HL-60 (cell line): ENCODE results near the gene SLC8B1.

ENCODE experiments used
- POLR2AphosphoS5 ChIP-seq: IDR thresholded peaks from 2 replicates; pipeline ENCODE4 v1.6.1; 2012; ENCODE audit warnings: low read depth
- TF ChIP-seq, protein P1 (sequence below): IDR thresholded peaks from one replicate; pipeline ENCODE4 v1.5.1; 2011; ENCODE audit warnings: low read length, control low read depth, inconsistent platforms; ENCODE audit not compliant: insufficient read depth
- TF ChIP-seq, protein P2 (sequence below): IDR thresholded peaks from 2 replicates; pipeline ENCODE4 v1.6.1; 2012; ENCODE audit warnings: low read depth; ENCODE audit not compliant: insufficient replicate concordance

DNA sequence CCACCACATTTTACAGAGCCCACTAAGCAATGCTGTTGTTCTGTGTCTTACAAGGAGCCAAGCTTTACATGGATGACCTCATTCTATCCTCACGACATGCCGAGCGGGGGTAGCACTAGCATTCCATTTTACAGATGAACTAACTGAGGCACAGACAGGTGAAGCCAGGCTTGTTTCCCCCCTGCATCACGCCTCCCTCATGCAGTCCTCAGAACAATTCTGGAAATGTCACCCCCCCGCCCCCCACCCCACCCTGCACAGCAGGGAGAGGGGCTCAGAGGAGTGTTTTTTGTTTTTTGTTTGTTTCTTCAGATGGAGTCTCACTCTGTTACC lies 1.5 kb downstream of the SLC8B1 start:
- TF ChIP-seq, protein P1, sequence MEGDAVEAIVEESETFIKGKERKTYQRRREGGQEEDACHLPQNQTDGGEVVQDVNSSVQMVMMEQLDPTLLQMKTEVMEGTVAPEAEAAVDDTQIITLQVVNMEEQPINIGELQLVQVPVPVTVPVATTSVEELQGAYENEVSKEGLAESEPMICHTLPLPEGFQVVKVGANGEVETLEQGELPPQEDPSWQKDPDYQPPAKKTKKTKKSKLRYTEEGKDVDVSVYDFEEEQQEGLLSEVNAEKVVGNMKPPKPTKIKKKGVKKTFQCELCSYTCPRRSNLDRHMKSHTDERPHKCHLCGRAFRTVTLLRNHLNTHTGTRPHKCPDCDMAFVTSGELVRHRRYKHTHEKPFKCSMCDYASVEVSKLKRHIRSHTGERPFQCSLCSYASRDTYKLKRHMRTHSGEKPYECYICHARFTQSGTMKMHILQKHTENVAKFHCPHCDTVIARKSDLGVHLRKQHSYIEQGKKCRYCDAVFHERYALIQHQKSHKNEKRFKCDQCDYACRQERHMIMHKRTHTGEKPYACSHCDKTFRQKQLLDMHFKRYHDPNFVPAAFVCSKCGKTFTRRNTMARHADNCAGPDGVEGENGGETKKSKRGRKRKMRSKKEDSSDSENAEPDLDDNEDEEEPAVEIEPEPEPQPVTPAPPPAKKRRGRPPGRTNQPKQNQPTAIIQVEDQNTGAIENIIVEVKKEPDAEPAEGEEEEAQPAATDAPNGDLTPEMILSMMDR = no peak
- TF ChIP-seq, protein P2, sequence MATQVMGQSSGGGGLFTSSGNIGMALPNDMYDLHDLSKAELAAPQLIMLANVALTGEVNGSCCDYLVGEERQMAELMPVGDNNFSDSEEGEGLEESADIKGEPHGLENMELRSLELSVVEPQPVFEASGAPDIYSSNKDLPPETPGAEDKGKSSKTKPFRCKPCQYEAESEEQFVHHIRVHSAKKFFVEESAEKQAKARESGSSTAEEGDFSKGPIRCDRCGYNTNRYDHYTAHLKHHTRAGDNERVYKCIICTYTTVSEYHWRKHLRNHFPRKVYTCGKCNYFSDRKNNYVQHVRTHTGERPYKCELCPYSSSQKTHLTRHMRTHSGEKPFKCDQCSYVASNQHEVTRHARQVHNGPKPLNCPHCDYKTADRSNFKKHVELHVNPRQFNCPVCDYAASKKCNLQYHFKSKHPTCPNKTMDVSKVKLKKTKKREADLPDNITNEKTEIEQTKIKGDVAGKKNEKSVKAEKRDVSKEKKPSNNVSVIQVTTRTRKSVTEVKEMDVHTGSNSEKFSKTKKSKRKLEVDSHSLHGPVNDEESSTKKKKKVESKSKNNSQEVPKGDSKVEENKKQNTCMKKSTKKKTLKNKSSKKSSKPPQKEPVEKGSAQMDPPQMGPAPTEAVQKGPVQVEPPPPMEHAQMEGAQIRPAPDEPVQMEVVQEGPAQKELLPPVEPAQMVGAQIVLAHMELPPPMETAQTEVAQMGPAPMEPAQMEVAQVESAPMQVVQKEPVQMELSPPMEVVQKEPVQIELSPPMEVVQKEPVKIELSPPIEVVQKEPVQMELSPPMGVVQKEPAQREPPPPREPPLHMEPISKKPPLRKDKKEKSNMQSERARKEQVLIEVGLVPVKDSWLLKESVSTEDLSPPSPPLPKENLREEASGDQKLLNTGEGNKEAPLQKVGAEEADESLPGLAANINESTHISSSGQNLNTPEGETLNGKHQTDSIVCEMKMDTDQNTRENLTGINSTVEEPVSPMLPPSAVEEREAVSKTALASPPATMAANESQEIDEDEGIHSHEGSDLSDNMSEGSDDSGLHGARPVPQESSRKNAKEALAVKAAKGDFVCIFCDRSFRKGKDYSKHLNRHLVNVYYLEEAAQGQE = no peak
- no peak for TF ChIP-seq POLR2AphosphoS5
